Neural crest cell (in vitro differentiated cells): Measurements from ENCODE around the gene MIS18BP1. TPM values are rescaled to one million over a fixed set of nuclear protein-coding genes. Genes with fewer than 3 reads are reported as not detected.
"Not testable (repeated sequence)": the region's sequence is repeated elsewhere in the genome, so short reads cannot be mapped to it uniquely, and the experiment has no call there.

Source experiments
- DNase-seq: peaks from one replicate; pipeline ENCODE4 v3.0.0; 2021; ENCODE audit warnings: low read depth, mixed read lengths, low spot score
- H3K27ac Mint-ChIP-seq: one replicate; pipeline ENCODE4 v1.8.0; 2021; ENCODE audit warnings: mild to moderate bottlenecking, mixed read lengths; ENCODE audit not compliant: unreplicated experiment
- H3K27me3 Mint-ChIP-seq: 2 replicates; pipeline ENCODE4 v1.8.0; 2021; ENCODE audit warnings: low read depth, mild to moderate bottlenecking, mixed read lengths
- H3K36me3 Mint-ChIP-seq: 2 replicates; pipeline ENCODE4 v1.8.0; 2021; ENCODE audit warnings: low read depth, mild to moderate bottlenecking, mixed read lengths
- H3K4me1 Mint-ChIP-seq: 2 replicates; pipeline ENCODE4 v1.8.0; 2021; ENCODE audit warnings: mixed read lengths
- H3K4me3 Mint-ChIP-seq: one replicate; pipeline ENCODE4 v1.8.0; 2021; ENCODE audit warnings: mild to moderate bottlenecking, mixed read lengths
- H3K9me3 Mint-ChIP-seq: 2 replicates; pipeline ENCODE4 v1.8.0; 2021; ENCODE audit warnings: mixed read lengths
- CTCF ChIP-seq: fragments of 200-600 bp; sonication (generic); conservative IDR thresholded peaks from 2 replicates; pipeline ENCODE4 v1.5.0; 2021; ENCODE audit warnings: antibody characterized with exemption, mild to moderate bottlenecking
- long read RNA-seq: library from polyadenylated mRNA; unstranded; transcript quantifications from one replicate; pipeline ENCODE4 v2.0.0, GENCODE V29; 2020
- total RNA-seq: library from RNA; stranded (reverse); gene quantifications from 2 replicates; pipeline ENCODE4 v1.2.1, GENCODE V29; 2021

MIS18BP1 gene
- total RNA-seq, result 55.2 and 58.9 TPM in 2 replicates
- long read RNA-seq, partial matches to known transcripts, result 78 of 87 reads
- long read RNA-seq, other reads (novel, unspliced or antisense), result 8 of 87 reads

DNA sequence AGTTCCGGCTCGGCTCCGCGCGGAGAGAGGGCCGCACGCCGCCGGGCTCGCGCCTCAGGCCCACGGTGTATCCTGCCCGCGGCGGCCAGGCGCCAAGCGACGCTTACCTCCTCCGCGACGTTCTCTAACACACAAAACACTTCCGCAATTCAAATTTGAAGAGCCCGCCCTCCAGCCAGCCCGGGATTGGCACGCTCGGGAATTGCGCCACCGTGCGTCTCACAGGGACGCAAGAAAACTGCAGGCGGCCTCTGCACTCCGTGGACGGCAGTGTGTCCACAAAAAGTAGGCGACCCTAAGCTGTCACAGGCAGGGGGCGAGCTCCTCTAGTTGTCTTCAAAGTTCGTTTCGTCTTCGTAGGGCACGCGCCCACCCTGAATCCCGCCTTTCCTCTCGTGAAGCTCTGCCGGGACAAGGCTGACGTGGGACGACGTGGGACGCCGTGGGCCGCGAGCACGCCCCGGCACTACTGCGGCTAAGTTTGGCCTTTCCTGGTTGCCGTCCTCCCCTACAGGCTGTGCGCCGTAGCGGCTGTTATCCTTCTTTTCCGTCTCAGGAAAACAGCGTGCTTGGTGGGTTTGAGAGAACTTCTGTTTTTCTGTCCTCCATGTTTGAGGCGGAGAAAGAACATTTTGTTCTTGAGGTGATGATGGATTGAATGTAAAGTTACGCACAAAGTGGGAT is at the start of gene MIS18BP1:
Gene MIS18BP1 (minus strand): TSS at position 133 of the 684 bp plus-strand sequence. CDS start 5,916 bp downstream, outside the sequence.
- peak; percentile 87 for DNase-seq
- H3K36me3 Mint-ChIP-seq, result peaks cover 6% of the 10 kb centered on the region
- peaks cover 6% of the 10 kb centered on the region for H3K27me3 Mint-ChIP-seq
- H3K9me3 Mint-ChIP-seq, result peaks cover 12% of the 10 kb centered on the region
- TF ChIP-seq CTCF, result peak; percentile 81
- peaks cover 21% of the 10 kb centered on the region for H3K4me1 Mint-ChIP-seq
- peak within 1 kb of the TSS; percentile 96 for H3K4me3 Mint-ChIP-seq
- H3K27ac Mint-ChIP-seq, result peak within 1 kb of the TSS; percentile 97

GRCh38 chr14:45298423-45299117 is 45.6 kb upstream of the MIS18BP1 start:
- TF ChIP-seq CTCF, result no peak
- no peak overlapping the region for H3K4me3 Mint-ChIP-seq
- no peaks in the 10 kb centered on the region for H3K27me3 Mint-ChIP-seq
- H3K9me3 Mint-ChIP-seq, result peaks cover 6% of the 10 kb centered on the region
- DNase-seq, result no peak
- no peak overlapping the region for H3K27ac Mint-ChIP-seq
- H3K36me3 Mint-ChIP-seq, result no peaks in the 10 kb centered on the region
- peaks cover 7% of the 10 kb centered on the region for H3K4me1 Mint-ChIP-seq

- H3K4me1 Mint-ChIP-seq, H3K36me3 Mint-ChIP-seq, DNase-seq, H3K4me3 Mint-ChIP-seq, H3K27me3 Mint-ChIP-seq, H3K27ac Mint-ChIP-seq, H3K9me3 Mint-ChIP-seq: not testable (repeated sequence)
Observed at GRCh38 chr14:45294796-45295195, 41.8 kb upstream of the MIS18BP1 start.

DNA sequence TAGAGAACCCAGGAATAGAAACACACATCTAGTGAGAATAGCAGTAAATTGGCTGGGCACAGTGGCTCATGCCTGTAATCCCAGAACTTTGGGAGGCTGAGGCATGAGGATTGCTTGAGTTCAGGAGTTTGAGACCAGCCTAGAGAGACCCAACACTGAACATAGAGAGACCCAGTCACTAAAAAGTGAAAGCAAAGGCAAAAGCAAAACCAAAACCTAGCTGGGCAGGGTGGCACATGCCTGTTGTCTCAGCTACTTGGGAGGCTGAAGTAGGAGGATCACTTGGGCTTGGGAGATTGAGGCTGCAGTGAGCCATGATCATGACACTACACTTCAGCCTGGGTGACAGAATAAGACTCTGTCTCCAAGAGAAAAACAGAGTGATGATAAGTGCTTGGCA is 37.5 kb upstream of the MIS18BP1 start:
- H3K4me3 Mint-ChIP-seq, result no peak overlapping the region
- no peak for TF ChIP-seq CTCF

DNA sequence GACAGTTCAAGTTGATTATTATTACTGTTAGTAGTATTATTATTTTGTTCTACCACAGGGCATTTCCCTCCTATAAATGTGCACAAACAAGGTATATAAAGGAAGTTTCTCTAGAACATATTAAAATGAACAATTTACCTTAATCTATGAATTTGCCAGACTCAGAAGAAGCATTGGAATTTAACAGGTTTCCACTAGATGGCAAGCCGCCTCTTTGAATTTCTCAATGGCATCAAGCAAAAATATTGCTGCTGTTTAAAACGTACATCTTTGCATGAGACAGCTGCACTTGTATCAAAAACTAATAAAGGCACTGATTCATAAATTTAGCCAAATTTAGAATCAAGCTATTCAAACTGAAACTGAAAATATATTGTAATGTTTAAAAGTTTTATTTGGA is 34.6 kb upstream of the MIS18BP1 start:
- no peaks in the 10 kb centered on the region for H3K27me3 Mint-ChIP-seq
- no peaks in the 10 kb centered on the region for H3K36me3 Mint-ChIP-seq

More for the DNA sequence above, 37.5 kb upstream of the MIS18BP1 start:
- Mint-ChIP-seq H3K27me3 (no peaks in the 10 kb centered on the region), H3K9me3 (no peaks in the 10 kb centered on the region), H3K27ac (no peak overlapping the region), H3K4me1 (peaks cover 7% of the 10 kb centered on the region), H3K36me3 (no peaks in the 10 kb centered on the region)
- no peak for DNase-seq

More for the DNA sequence above, 34.6 kb upstream of the MIS18BP1 start:
- Mint-ChIP-seq H3K4me1 (no peaks in the 10 kb centered on the region), H3K4me3 (no peak overlapping the region), H3K9me3 (no peaks in the 10 kb centered on the region), H3K27ac (no peak overlapping the region)
- no peak for DNase-seq
- TF ChIP-seq CTCF, result no peak
